GM10266 (cell line): ENCODE data around the gene NUDT22.

Source experiments
- DNase-seq: peaks from one replicate; pipeline ENCODE4 v3.0.0; 2012; ENCODE audit errors: extremely low spot score
- TF ChIP-seq, protein P1 (sequence below): IDR thresholded peaks from 2 replicates; pipeline ENCODE4 v1.5.1; 2012; ENCODE audit warnings: mild to moderate bottlenecking, low read depth; ENCODE audit not compliant: control insufficient read depth, insufficient read depth; ENCODE audit errors: missing control alignments

The NUDT22 gene, protein sequence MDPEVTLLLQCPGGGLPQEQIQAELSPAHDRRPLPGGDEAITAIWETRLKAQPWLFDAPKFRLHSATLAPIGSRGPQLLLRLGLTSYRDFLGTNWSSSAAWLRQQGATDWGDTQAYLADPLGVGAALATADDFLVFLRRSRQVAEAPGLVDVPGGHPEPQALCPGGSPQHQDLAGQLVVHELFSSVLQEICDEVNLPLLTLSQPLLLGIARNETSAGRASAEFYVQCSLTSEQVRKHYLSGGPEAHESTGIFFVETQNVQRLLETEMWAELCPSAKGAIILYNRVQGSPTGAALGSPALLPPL

DNA sequence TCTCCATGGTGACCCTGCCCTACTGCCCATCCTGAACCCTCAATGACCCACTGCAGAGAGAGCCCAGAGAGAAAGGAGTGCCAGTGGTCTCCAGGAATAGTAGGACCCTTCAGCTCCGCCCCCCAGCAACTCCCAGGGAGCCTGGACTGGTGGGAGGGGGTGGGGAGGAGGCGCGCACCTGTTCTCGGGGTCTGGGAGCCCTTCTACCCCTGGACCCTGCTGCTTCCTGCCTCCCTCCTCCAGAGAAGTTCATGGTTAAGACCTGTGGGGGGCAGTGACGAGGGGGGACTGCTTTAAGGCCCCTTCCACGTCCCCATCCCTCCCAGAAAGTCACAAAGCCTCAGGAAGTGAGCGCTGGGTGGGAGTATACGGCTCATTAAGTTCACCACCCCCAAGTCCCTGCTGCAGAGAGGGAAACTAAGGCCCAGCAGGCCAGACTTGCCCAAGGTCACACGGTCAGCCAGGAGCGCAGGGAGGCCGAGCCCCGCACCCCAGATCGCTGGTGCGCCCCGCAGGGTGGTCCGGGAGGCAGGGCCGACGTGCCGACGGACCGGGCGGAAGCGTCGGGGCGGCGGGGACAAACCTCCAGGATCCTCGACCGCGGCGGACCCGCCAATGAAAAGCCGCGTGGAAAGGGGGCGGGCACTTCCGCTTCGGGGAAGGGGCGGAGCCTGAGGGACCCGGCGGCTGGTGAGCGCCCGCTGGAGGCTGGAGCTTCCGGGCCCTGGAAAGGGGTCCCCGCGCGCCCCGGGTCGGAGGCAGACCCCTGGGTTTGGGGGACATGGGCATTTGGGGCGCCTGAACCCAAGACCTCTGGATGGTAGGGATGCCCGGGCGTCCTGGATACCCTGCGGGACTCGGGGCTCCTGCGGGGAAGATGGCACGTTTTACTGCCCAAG lies at the start of gene NUDT22, which contains the start of gene TRPT1:
TSS of gene NUDT22 (plus strand) at position 667 of the 899 bp plus-strand sequence. CDS start 379 bp downstream, outside the sequence.
TSS of gene TRPT1 (minus strand) at position 579 of the 899 bp plus-strand sequence. CDS start at position 253, 326 bp downstream.
- peak; percentile 95 for DNase-seq
- TF ChIP-seq, protein P1, sequence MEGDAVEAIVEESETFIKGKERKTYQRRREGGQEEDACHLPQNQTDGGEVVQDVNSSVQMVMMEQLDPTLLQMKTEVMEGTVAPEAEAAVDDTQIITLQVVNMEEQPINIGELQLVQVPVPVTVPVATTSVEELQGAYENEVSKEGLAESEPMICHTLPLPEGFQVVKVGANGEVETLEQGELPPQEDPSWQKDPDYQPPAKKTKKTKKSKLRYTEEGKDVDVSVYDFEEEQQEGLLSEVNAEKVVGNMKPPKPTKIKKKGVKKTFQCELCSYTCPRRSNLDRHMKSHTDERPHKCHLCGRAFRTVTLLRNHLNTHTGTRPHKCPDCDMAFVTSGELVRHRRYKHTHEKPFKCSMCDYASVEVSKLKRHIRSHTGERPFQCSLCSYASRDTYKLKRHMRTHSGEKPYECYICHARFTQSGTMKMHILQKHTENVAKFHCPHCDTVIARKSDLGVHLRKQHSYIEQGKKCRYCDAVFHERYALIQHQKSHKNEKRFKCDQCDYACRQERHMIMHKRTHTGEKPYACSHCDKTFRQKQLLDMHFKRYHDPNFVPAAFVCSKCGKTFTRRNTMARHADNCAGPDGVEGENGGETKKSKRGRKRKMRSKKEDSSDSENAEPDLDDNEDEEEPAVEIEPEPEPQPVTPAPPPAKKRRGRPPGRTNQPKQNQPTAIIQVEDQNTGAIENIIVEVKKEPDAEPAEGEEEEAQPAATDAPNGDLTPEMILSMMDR = peak; percentile 45

DNA sequence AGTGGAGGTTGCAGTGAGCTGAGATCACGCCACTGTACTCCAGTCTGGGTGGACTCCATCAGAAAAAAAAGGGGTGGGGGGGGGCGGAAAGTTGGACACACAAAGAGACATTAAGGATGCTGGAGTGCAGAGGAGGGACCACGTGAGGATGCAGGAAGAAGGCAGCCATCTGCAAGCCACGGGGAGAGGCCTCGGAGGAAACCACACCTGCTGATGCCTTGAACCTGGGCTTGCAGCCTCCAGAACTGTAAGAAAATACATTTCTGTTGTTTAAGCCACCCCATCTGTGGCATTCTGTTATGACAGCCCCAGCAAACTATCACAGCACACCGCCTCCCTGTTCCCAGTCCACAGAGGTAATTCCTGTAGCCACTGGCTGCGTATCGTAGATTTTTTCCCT lies 49.3 kb upstream of the NUDT22 start:
- no peak for DNase-seq
- TF ChIP-seq, protein P1 = no peak

DNA sequence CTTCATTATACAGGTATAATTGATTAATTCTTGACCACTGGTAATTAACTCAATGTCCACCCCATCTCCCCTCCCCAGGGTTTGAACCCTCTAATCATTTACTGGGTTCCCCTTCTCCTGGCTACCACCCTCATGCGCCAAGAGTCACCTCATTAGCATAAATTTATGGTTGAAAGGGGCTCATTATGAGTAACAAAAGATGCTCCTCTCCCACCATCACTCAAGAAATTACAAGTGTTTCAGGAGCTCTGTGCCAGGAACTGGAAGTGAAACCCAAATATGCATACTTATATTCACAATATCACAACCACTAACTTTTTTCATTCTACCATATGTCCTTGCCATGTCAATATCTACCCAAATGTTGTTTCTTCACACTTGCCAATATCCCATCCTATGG lies 47.9 kb upstream of the NUDT22 start:
- TF ChIP-seq, protein P1 = no peak
- no peak for DNase-seq

DNA sequence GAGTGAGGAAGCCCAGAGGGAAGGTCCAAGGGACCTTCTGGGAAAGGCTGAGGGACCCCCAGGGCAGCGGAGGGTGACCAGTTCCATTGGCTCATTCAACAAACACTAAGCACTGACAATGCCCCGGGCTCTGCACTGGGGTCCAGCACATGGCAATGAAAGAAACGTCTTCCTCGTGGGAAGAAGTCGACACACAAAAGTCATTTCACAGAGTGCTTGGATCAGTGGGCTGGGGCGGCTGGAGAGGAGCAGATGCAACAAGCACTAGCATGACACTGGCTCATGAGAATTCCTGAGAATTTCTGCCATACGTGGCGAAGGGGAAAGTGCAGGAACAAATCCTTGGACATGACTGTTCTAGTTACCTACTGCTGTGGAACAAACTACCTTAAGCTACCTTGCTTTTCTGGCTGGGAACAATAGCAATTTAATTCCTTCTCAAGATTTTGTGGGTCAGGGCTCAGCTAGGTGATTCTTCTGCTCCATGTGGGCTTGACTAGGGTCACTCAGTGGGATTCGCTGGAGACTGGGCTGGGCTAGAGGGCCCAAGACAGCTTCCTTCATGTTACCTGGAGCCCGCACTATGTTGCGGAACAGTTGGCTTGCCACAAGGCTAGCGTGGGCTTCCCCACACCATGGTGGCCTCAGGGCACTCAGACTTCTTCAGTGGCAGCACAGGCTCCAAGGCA lies 47.0 kb upstream of the NUDT22 start:
- TF ChIP-seq, protein P1 = no peak
- no peak for DNase-seq

DNA sequence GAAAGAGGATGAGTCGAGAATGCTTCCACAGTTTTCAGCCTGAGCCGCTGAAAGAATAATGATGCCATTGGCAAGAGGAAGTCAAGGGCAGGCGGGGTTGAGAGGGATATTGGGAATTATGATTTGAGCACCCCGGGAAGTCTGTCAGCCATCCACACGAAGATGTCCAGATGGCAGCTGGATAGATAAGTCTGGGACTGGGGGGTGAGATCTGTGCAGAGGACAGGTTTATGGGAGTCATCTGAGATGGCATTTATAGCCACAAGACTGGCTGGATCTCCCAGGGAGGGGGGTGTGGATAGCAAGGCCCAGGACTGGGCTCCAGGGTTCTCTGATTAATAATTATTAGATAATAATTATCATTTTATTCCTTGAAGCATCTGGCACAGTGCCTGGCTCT lies 45.2 kb upstream of the NUDT22 start:
- TF ChIP-seq, protein P1 = no peak
- no peak for DNase-seq

DNA sequence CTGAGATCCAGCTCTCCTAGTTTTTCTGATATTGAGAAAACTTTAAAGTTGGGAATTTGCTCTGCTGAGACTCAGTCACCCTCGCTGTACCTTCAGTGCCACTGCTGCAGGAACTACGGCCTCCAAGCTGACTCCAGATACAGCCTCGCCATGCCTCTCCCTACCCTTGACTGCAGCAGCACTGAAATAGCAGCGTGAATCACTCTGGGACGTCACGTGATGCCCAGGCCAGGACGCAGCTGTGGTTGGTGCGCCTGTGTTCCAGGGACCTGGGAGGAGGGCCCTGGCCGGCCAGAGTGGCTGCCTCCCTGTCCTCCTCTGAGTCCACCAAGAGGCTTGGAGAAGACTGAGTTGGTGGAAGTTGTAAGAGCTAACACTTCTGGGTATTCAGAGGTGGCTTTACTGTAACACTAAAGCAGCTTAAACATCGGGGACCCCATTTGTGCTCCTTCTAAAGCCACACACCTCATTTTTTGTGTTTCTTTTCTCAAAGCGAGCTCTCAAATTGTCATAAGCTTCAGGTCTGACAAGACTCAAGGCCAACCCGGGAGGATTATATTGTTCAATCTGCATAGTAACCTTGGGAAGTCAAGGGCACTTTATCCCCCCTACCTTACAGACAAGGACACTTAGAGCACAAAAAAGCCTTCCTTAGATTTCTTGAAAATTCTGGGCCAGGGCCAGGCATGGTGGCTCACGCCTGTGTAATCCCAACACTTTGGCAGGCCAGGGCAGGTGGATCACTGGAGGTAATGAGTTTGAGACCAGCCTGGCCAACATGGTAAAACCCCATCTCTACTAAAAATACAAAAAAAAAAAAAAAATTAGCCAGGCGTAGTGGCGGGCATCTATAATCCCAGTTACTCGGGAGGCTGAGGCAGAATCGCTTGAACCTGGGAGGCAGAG lies 44.3 kb upstream of the NUDT22 start:
- TF ChIP-seq, protein P1 = no peak
- DNase-seq = peak; percentile 74
